Stimulated activated CD4-positive, alpha-beta T cell treated with anti-CD3 and anti-CD28 coated beads, Interleukin-4, amount 100 ng/mL, for 4 hours (primary cell): Measurements from ENCODE around the gene GSTM1.

Source experiments
- DNase-seq, 2 experiments: peaks; one replicate each; pipeline ENCODE4 v3.0.0-alpha.2; 2020

The GSTM1 gene

DNA sequence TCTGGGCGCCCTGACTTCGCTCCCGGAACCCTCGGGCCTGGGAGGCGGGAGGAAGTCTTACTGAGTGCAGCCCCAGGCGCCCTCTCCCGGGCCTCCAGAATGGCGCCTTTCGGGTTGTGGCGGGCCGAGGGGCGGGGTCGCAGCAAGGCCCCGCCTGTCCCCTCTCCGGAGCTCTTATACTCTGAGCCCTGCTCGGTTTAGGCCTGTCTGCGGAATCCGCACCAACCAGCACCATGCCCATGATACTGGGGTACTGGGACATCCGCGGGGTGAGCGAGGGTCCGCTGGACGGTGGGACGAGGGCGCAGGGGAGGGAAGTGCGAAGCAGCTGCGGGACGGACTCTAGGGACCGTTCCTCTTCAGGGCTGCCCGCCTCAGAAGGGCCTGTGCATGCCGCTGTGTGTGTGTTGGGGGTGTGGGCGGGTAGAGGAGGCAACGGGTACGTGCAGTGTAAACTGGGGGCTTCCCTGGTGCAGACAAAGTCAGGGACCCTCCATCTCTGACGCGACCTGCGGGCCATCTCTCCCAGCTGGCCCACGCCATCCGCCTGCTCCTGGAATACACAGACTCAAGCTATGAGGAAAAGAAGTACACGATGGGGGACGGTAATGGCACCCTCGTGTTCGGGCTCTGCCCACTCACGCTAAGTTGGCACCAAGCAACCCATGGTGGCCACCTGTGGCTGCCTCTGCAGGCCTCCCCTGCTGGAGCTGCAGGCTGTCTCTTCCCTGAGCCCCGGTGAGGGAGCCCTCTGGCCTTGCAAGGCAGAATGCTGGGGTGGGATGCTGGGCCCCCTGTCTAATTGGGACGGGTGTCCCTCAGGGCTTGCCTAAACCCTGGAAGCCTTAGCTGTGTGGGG lies at the start of gene GSTM1:
TSS of gene GSTM1 (plus strand) at position 177 of the 859 bp plus-strand sequence. CDS start at position 234, 57 bp downstream.
- no peak for DNase-seq

DNA sequence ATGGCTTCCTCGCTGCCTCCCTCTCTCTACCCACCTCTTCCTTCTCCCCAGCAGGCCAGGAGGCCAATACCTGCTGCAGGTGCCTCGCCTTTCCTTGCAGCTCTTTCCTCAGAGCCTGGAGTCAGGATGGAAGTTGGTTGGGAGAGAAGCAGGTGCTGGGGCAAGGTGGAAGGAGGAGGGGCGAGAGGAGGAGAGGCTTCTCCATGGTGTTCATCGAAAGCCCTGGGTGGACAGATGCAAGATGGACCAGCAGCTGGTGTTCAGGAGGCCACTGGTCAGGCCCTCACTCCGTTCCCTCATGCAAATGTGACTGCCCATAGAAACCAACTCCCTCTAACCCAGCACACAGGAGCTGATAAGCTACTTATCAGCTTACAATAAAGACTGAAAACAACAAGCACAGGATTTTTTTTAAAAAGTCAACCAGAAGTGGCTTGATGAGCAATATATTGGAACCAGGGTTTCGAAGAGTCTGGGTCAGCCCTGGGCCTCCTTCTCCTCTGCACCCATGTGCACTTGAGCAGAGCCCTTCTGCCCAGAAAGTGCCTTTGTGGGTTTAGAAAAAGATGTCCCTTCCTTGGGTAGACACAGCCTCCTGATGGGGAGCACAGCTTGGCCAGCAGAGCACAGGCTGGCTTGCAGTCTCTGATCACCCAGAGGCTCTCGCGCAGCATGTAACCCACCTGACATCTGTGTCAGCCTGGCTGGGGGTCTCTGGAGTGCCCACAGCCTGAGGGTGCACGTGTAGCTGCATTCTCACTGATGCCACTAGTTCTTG lies 48.4 kb upstream of the GSTM1 start:
- no peak for DNase-seq

DNA sequence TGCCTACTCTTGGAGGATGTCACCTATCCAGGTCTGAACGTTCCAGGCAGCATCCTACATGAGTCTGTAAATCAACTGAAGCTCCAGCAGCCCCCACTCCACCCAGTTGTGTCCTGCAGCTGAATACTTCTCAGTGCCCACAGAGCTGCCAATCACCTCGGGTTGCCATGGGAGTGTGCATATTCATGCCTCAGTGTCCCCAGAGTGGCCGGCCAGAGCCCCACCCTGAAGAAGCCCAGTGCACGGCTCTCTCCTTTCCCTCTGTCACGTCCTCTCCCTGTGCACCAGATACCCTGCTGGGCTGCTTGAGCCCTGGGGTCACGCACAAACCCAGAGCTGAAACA lies 47.8 kb upstream of the GSTM1 start:
- DNase-seq = no peak

DNA sequence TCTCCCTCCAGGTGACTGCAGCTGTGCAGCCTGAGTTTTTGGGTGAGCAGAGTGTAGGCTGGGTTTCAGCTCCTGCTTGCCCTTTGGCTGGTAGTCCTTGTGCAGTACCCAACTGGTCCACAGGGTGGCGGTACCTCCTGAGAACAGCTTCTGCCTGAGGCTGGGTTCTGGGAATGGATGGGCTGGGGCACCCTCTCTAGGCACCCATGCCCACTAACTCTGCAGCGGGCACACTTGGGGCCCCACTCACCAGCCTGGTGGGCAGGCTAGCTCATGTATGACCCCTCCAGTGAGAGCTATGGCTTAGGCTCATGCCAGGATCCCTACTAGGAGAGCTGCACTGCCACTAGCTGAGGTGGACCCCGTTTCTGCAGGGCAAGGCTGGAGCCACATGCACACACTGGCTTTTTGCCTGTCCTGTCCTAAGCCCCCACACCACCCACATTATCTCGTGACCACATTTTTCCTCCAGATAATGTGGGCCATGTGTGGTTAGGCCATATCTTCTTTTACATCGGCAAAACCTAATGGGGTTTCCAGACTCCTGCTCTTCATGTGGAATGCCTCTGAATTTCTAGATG lies 47.2 kb upstream of the GSTM1 start:
- DNase-seq = peak; percentile 79 to 92

DNA sequence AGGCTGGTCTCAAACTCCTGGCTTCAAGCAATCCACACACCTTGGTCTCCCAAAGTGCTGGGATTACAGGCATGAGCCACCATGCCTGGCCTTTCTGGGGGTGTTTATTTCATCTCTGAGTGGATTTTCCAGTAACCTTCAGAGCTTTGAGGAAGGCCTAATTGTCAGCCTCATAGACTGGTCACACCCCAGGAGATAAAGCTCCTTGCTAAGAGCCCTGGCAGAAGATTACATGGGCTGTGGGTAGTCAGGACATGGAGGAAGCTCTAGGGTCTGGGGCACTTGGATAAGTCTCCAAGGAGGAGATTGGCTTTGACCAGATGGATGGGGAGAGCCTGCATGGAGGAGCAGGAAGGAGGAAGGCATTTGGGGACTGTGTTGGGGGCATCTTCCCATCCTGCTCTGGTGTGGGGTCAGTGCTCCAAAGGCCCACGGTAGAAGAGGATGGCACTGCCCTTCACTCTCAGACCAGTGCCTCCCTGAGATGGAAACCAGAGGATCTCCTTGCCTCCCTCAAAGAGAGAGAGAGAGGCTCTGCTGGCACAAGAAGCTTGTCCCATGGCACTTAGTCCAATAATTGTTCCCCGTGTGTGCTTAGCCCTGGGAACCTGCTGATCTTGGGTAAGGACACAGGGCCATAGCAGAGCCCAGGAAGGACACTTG lies 46.4 kb upstream of the GSTM1 start:
- DNase-seq = no peak

DNA sequence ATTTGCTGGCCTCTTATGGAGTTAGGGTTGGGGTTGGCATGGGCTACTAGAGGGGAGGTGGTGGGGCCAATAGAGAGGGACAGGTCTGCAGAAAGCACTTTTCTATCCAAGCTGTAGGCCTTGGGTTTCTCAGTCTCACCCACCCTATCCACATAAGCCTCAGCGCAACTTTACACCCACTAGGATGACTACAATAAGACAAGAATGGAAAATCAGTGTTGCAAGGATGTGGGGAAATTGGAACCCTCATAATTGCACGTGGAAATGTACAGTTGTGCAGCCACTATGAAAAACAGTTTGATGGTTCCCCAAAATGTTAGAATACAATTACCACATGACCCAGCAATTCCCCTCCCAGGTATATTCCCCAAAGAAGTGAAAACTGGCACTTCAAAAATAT lies 45.8 kb upstream of the GSTM1 start:
- no peak for DNase-seq

DNA sequence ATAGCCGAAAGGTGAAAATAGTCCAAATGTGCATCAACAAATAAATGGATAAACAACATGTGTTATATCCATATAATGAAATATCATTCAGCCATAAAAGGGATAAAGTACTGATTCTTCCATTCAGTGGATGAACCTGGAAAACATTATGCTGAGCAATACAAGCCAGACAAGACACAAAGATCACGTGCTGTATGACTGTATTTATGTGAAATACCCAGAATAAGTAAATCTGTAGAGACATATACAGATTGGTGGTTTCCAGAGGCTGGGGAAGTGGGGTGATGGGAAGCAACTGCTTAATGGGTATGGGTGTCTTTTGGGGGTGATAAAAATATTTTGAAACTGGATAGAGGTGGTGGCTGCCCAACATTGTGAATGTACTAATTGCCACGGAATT lies 45.0 kb upstream of the GSTM1 start:
- no peak for DNase-seq

DNA sequence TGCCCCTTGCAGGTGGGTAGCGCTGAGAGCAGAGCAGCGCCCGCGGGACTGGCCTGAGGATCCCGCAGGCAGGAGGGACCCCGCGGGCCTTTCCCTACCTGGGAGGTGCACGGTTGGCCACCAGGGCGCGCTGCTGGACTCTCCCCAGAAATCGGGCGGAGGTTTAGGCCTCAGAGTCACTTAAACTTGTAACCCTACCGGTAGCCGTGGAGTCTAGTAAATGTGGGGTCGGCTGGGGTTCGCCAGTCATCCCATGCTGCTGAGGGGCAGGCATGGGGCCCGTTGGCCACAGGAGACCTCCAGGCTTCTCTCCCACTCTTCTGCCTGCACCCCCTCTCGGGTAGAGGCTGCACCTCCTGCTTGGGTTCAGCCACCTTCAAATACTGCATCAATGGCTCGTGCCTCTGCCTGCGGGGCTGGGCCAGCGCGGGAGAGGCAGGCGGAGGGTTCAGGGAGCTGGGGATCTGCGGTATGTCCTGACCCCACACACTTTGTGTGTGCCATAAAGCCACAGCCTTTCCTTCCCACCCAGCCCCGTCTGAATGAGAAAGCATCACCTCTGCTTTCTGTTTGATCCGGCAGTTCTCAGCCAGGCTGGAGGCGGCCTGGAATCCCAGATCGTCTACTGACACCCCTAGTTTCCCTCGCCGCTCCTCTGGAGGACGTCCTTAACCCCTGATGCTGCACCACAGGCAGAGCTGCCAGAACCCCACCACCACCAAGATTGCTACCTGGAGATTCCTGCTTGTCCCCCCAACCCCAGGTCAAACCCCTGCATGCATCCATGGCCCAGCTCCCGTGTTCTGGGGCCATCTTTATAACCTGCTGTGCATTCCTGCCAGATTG lies 44.0 kb upstream of the GSTM1 start:
- DNase-seq = peak; percentile 75 to 87

DNA sequence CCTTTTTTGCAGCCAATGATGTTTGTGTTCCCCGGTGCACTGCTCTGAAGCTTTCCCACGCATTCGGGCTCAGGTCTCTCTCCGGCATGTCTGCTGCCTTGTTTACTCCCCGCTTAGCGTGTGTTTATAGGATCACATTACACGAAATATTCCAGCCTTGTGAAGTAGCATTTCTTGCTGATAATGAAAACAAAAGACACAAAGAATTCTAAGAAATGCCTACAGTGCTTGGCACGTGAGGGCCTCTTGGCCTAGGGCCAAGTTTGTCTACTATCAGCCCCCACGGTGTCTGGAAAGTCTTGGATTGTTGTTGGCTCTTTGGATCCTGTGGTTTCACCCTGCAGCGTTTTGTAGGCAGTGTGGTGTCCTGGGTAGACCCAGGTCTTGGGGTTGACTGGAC lies 42.9 kb upstream of the GSTM1 start:
- no peak for DNase-seq

DNA sequence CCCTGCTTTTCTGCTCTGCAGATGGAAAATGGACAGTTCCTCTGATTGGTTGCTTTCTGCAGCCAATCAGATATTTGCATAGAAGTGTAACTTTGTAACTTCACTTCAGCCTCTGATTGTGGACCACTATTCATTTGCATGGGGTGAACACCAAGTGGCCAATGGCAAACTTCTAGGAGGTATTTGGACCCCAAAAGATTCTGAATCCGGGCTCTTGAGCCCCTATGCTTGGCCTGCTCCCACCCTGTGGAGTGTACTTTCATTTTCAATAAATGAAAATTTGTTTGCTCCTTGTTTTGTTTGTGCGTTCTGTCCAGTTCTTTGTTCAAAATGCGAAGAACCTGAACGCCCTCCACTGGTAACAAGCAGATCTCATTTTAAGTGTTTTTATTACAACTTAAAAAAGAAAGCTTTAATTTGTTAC lies 38.1 kb upstream of the GSTM1 start:
- no peak for DNase-seq

DNA sequence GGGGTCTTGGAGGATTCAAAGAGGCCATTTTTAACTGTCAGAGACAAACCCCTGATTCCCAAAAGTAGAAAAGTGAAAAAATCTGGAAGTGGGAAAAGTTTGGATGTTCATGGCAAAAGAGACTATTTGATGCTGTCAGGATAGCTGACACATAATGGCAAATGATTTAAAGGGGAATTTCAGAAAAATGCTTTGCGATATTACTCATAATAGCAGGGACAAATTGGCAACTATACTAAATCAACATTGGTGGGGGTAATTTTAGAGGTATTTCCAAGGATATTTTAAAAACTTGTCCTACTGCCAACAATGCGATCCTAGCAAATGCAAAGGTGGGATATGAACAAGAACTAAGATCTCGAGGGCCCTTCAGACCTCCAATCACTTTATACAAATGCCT lies 37.0 kb upstream of the GSTM1 start:
- no peak for DNase-seq

DNA sequence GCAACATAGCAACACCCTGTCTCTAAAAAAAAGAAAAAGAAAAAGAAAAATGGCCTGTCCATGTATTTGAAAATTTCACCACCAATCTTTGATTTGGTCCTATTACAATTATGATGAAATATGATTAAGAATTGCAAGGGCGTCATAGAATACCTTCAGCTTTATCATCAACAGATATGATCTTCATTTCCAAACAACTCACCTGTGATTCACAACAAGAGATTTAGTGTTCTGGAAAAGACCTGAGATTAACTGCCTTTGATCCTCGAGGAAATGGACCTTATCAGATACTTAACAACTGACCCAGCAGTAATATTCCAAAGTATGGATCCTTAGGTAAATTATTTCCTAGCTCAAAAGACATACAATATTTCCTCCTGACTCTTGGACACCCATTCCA lies 35.2 kb upstream of the GSTM1 start:
- DNase-seq = no peak

DNA sequence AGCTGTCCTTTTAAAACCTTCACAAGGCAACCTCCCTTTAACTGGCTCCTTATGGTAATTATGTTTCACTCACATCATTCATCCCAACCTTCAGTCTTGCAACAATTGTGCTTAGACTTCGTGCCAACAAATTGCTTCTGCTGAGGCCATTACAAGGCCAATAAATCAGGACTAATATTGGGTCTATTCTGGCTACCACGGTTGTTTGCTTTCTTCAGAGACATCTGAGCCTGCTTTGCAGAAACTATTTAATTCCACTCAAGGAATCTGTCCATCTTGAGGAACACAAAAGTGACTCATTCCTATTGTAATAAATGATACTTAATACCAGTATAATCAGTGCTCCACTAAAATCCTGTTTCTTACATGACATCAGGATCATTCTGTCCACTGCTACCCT lies 34.3 kb upstream of the GSTM1 start:
- DNase-seq = no peak

DNA sequence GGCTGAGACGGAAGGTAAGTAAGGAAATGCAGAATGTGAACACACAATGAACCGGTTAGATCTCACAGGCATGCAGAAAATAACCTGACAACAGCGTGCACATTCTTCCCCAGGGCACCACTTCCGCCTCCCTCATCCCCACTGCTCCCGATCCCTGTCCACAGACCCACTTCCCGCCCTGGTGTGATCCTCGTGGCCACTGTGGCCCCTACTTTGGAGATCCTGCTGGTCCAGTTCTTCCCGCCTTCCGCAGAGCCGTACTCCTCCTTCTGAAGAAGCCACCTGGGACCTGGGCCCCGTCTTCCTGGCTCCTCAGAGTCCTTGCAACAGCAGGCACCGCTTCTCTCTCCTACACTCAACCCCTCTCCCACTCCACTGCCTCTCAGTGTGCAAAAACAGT lies 33.1 kb upstream of the GSTM1 start:
- no peak for DNase-seq

DNA sequence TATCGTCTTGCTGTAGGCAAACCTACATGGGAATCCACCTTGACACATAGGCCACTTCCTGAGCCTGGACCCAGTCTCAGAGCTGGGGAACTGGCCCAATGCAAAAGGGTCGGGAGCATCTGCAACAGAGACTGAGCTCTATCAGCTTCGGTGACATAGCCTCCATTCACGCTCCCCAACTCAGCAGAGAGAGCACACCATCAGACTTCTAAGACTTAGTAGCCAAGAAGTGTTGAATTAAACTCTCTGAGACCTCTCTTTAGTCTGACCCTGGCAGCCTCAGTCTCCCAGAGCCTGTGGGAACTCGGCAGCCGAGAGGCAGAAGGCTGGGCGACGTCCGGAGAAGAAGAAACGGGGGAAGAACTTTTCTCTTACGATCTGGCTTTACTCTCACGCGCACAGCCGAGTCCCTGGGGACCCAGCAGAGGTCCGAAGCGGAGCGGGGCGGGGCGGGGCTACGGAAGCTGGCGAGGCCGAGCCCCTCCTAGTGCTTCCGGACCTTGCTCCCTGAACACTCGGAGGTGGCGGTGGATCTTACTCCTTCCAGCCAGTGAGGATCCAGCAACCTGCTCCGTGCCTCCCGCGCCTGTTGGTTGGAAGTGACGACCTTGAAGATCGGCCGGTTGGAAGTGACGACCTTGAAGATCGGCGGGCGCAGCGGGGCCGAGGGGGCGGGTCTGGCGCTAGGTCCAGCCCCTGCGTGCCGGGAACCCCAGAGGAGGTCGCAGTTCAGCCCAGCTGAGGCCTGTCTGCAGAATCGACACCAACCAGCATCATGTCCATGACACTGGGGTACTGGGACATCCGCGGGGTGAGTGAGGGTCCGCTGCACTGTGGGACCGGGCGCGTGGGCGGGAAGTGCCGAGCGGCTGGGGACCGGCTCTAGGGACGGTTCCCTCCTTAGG lies 31.8 kb upstream of the GSTM1 start, which contains the start of gene GSTM4:
TSS of gene GSTM4 (plus strand) at position 485 of the 905 bp plus-strand sequence. CDS start at position 776, 291 bp downstream.
- DNase-seq = peak; percentile 43 to 72

DNA sequence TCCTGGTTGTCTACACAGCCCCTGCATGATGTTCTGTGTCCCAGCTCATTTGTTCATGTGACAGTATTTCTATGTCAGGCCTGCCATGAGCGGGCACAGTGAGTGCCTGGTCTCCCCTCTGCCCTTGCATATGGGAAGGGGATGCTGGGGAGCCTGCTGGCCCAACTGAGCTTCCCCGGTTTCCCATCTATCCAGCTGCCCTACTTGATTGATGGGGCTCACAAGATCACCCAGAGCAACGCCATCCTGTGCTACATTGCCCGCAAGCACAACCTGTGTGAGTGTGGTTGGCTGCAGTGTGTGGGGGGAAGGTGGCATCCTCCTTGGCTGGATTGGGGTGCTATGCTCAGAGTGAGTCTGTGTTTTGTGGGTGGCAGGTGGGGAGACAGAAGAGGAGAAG lies 30.2 kb upstream of the GSTM1 start:
- DNase-seq = no peak

DNA sequence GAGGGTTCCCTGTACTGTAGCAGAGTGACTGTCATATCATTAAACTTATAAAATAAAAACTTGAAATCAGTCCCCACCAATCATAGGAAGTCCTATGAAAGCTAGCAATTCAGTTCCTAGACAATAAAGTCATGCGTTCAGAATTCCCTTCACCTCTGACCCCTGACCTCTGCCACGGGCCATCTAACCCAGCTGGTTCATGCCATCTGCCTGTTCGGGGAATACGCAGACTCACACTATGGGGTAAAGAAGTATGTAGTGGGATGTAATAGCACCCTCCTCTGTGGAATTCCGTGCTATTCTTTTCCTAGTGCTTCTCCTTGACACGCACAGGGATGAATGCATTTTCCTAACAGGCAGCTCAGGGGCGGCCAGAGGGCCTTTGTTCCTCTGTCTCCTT lies 29.6 kb upstream of the GSTM1 start:
- no peak for DNase-seq

DNA sequence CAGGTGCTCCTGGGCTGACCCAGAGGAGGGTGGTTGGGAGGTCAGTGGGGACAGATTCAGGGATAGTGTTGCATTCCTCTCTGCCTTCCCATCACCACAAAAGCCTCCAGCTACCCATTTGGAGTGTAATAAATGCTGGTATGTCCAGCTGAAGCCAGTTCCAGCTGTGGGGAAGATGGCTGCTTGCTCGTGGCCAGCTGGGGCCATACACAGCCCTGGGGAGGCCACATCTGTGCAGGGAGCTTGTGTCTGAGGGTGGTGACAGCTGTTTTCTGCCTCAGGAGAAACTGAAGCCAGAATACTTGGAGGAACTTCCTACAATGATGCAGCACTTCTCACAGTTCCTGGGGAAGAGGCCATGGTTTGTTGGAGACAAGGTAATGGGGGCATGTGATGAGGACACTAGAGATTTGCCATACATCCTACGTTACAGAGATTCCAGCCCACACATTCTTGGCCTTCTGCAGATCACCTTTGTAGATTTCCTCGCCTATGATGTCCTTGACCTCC lies 29.0 kb upstream of the GSTM1 start:
- DNase-seq = no peak

DNA sequence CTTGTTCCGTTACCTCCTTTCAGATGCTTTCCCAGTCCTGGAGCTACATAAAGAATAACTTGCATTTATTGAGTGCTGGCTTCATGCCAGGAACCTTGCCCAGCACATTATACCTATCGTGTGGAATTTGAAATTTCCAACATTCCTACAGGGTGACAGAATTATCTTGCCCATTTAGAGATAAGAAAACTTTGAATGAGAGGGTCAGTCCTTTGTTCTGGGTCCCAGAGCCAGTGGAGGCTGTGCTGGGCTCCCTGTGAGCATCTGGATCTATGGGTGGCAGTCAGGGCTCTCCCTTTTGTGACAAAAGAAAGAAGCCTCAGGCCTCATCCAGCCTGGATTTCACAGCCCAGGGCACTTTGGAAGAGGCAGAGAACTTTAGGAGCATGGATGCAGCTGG lies 28.5 kb upstream of the GSTM1 start:
- no peak for DNase-seq

DNA sequence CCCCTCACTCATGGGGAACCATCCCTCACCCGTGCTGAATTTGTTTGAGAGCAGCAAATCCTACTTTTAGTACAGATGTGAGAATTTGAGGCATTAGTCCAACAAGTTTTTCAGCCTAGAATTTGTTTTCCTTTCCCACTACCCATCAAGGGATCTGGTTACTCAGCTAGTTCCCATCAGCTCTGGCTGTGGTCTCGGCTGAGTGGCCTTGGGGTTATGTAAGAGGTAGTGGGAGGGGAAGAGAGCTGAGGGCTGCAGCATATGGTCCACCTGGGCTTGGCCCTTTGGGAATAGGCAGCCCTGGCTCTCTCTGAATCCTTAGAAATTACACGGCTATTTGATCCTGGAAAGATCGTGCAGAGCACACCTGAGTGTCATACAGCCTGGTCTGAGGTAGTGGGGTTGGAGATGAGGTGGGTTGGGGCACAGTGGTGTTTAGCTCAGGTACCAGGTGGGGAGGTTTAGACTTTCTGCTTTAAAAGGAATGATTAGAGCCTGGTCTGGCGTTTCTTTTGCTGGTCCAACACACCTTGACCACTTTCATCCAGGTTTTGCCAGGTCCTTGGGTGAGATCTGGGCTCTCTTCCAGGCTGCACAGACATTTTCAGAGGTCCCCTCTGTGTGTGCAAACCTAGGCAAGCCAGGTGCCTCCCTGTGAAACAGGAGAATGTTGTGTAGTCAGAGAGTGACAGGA lies 27.5 kb upstream of the GSTM1 start:
- DNase-seq = no peak
